Hematopoietic multipotent progenitor cell treated with erythropoietin and hydrocortisone succinate and interleukin-3 and kit ligand, for 4 days (in vitro differentiated cells): ENCODE measurements around the gene CENPU.
"Not testable (repeated sequence)": the region's sequence is repeated elsewhere in the genome, so short reads cannot be mapped to it uniquely, and the experiment has no call there.

Experiments used
- DNase-seq: peaks from one replicate; pipeline ENCODE4 v3.0.0-alpha.2; 2015

Gene CENPU

DNA sequence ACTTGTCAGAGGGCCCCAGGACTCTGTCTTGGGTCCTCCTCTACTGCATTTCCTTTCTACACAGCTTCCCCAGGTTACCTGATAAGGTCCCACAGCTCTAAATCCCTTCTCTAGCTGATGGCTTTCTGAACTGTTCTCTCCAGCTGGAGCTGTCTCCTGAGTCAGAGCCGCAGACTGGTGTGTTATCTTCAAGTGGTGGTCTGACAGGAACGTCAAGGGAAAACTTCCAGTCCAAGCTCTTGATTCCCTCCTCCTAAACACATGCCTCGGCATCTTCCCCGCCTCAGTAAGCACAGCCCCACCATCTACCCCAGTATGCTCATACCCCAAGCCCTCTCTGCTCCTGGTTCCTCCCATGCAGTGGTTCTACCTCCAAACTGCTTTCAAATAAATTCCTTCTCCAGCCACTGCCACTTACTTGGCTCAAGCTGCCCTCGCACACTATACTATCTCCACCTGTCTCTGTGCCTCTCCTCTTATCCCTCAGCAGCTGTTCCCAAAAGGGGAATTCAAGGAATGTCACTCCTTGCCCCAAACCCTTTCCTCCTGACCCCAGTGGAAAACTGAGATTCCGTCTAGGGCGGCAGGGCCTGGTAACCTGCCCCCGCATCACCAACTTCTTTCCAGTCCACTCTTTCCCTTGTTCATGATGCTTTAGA lies 17.2 kb upstream of the CENPU start:
- no peak for DNase-seq

DNA sequence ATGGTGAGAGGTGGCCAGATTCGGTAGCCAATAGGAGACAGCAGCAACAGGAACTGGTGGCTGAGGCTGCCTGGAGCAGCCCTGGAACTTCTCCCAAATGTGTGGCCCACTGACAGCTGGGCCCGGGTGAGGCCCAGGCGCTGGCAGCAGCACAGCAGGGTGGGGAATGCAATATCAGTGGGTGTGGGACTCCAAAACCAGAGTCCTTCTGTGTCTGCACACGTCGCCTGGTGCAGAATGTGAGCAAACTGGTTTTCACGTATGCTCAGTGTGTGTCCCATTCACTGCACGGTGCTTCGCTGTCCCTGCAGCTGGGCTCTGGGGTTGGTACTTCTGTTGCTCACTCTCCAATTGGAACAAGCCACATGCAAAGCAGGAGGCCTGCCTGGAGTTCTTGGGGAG lies 14.4 kb upstream of the CENPU start:
- peak; percentile 56 for DNase-seq

DNA sequence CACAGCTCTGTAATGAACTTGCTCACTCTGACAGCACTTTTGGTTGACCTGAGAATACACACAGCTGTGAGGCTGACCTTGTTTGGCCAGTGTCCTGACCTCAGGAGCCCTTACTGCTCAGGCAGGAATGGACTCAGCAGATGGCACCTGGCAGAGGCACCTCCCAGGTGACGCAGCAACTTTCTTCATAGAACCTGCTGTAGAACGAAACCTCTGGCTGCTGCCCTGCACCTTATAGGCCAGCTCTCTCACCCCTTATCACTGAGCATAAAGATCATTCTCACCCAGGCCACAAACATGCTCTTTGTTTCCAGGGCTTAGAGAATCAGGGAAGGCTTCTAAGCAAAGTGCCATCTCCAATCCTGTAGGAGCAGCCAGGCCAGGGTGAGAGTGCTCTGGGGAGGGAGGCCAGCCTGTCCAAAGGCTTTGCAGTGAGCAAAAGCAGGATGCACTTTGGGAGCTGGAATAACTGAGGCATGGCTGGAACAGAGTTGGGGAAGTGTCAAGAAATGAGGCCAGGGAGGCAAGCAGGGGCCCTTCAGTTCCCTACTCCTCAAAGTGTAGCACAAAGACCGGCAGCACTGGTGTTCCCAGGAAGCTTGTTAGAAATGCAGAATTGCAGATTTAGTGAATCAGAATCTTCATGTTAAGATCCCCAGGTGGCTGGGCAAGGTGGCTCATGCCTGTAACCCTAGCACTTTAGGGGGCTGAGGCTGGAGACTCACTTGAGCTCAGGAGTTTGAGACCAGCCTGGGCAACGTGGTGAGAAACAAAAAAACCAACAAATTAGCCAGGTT lies 13.3 kb upstream of the CENPU start:
- peak; percentile 61 for DNase-seq

DNA sequence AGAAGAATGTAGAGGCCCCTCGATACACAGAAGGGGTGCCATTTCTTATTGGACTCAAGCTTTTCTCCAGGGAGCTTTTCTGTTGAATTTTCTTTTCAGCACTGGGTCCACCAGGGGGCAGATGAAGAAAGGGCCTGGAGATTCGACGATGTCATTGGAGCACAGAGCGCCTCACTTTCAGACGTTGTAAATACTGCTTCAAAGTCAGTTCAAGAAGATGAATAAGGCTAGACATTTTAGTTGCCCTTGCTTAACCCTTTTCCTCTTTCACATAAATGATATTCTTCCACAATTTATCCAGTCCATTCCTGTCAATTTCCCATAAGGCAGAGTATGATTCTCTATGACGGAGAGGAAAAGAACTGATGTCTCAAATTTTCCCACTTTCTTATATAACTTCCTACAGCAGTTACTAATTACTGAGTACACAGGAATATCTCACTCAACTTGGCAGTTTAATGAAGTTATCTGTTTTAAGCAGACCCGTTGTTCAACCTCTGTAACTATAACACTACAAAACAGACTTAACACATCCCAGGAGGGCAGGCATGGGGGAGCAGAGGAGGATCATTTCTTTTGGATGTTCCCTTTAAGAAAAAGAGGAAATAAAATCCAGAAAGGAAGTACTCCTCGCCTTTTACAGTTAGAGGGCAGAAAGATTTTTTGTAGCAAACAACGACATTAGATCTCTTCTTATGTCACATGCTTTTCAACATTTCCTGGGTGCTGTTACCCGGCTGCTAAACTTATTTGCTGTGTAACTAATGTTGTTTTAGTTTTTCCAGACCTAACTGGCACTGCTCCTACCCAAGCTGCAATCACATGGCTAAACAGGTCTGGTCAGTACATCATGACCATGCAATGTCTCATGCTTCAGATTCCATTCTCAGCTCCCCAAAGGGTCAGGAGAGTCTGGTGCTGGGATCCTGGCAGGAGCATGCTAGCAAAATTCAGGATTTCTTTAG lies 12.2 kb upstream of the CENPU start:
- DNase-seq: peak; percentile 96

DNA sequence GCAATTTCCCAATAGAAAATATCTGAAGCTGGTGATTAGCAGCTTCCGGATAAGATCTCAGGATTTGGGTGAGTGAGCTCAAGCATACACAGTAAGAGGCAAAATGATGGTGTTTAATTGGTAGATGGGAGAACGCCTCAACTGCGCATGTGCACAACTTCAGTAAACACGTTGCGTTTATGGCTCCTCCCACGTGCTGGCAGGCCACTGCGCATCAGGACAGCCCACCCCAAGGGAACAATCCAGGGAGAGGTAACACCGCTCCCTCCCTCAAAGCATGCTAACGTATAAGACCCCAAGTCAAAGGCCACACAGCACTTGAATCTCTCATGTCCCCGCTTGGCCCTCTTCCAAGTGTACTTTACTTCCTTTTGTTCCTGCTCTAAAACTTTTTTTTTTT lies 10.3 kb upstream of the CENPU start:
- DNase-seq: no peak

DNA sequence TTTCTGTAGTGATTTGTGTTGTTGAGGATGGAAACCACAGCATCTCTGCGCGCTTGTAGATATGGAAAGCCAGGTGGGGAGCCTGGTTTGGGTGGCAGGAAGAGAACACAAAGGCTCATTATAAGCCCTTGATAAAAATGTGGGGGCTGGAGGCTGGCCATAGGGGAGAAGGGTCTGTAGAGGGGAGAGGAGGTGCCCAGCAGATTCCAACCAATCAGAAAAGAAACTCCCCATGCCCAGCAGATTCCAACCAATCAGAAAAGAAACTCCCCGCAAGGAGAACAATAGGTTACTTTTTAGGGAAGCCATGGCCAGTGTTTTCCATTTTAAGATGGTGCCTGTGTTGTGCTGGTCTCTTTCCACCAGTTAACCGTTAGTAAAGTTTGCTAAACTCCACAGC lies 9.8 kb upstream of the CENPU start:
- no peak for DNase-seq

DNA sequence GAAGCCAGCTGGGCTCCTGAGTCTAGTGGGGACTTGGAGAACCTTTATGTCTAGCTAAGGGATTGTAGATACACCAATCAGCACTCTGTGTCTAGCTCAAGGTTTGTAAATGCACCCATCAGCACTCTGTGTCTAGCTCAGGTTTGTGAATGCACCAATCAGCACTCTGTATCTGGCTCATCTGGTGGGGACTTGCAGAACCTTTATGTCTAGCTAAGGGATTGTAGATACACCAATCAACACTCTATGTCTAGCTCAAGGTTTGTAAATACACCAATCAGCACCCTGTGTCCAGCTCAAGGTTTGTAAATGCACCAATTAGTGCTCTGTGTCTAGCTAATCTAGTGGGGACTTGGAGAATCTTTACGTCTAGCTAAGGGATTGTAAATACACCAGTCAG lies 7.8 kb upstream of the CENPU start:
- not testable (repeated sequence) for DNase-seq

DNA sequence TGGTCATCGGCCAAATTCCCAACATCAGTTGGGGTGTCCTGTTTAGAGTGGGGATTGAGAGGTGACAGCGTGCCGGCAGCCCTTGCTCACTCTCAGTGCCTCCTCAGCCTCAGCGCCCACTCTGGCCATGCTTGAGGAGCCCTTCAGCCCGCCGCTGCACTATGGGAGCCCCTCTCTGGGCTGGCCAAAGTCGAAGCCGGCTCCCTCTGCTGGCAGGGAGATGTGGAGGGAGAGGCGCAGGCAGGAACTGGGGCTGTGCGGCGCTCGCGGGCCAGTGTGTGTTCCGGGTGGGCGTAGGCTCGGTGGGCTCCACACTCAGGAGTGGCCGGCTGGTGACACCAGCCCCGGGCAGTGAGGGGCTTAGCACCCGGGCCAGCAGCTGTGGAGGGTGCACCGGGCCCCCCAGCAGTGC lies 7.1 kb upstream of the CENPU start:
- no peak for DNase-seq

DNA sequence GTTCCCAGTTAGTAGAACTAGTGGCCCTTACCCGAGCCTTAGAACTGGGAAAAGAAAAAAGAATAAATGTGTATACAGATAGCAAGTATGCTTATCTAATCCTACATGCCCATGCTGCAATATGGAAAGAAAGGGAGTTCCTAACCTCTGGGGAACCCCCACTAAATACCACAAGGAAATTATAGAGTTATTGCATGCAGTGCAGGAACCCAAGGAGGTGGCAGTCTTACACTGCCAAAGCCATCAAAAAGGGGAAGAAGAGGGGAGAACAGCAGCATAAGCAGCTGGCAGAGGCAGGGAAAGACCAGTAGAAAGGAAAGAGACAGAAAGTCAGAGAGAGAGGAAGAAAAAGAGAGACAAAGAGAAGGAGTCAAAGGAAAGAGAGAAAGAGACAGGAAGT lies 5.7 kb upstream of the CENPU start:
- DNase-seq: peak; percentile 87

DNA sequence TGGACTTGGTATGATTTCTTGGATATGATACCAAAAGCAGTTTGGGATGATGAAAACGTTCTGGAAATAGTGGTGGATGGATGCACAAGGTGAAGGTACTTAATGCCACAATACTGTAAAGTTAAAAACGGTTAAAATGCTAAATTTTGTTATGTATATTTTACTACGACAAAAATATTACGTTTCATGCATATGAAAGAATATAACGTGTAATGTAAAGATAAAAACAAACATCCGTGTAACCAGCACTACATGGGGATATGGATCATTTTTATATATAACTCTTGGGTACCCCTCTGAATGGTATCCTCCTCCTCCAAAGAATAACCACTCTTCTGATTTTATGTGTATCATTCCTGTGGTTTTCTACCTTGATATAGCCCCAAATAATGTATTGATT lies 862 bp upstream of the CENPU start:
- peak; percentile 17 for DNase-seq

DNA sequence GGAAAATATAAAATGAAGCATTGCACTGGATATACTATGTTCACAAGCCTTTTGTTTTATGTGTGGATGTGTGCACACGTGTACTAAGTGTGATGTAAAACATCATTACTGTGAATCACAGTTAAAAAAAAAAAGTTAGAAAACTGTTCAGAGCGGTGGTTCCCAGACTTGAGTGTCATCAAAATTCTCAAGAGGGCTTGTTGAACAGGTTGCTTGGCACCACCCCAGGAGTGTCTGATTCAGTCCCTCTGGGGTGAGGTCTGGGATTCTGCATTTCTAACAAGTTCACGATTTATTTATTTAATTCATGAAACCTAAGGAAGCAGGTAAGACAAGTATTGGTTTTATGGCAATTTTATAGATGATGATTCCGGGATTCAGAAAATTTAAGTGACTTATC lies 1.8 kb downstream of the CENPU start:
- peak; percentile 21 for DNase-seq

DNA sequence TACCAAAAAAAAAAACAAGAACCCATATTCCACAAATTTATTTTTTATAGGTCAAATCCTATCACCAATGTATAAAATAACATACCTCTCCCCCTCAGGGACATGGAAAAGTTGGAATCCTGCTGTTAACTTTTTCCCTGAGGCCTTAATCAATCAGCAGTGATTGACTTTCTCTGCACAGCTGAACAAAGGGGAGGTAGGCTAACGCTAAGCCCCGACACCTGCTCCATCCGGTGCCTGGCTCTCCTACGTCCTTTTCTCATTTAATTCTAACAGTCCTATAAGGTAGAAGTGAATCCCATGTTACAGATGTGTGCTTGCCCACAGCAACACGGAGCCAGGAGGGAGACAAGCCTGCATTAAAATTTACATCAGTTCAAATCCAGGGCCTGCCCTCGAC lies 2.8 kb downstream of the CENPU start:
- no peak for DNase-seq

DNA sequence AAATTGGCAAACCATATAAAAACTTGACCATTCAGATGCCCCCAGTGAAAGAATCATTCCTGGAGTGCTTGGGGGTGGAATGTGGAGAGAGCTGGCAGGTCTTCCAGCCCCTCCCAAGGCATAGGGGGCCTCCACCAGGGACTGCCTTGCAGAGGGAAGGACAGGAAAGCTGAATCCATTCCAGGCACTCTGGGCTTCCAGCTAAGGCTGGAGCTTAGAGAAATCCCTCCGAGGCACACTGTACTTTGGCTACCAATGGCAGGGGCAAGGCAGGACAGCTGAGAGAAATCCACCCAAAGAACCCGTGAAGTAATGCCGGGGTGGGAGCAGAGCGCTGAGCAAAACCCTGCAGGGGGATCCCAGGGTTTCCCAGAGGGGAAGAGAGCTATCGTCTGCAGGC lies 4.0 kb downstream of the CENPU start:
- no peak for DNase-seq

DNA sequence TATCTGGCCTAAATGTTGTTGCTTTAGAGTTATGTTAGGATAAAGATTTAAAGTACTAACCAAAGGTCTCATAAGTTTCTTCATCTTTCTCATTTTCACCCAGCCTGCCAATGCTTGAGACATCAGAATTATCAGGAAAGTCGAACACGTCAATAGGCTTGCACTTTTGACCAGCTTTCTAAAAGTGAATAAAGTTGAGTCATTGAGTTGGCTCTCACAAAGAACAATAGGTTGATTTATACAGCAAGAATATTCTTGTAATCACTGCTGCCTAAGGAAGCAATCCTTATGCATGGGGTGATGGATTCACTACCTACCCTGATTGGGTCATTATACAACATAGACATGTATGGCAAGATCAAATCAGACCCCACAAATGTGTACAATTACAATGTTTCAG lies 5.0 kb downstream of the CENPU start:
- no peak for DNase-seq

DNA sequence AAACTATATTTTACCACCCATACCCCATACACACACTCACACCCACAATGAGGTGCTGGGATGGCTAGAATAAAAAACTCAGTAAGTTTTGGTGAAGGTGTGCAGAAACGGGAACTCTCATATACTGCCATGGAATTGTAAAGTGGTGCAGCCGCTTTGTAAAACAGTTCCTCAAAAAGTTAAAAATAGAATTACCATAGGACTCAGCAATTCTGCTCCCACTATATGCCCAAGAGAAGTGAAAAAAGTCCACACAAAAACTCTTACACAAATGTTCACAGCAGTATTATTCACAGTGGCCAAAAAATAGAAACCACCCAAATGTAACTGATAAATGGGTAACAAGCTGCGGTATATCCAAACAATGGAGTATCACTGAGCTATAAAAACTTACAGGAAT lies 6.5 kb downstream of the CENPU start:
- DNase-seq: no peak

DNA sequence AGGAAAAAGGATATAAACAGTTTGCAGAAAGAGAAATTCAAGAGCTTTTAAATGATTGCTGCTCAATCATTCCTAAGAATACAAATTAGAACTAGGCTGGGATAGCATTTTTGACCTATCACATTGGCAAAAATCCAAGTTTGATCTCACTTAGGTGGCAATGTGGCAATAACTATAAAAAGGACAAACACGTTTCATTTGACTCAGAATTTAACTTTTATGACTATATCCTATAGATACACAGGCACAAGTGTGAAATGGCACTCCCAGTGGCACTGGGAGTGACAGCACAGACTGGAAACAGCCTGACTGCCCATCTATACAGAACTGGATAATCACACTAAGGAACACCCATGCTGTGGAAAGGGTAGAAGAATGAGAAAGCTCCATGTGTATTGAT lies 11.1 kb downstream of the CENPU start:
- peak; percentile 60 for DNase-seq

DNA sequence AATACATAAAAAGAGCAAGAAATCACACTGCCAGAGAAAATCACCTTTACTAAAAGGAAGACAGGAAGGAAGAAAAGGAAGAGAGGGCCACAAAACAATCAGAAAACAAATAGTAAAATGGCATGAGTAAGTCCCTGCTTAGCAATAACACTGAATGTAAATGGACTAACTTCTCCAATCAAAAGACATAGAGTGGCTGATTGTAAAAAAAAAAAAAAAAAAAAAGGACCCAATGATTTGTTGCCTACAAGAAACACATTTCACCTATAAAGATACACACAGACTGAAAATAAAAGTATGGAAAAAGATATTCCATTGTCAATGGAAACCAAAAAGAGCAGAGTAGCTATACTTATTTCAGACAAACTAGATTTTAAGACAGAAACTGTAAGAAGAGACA lies 12.6 kb downstream of the CENPU start:
- no peak for DNase-seq

DNA sequence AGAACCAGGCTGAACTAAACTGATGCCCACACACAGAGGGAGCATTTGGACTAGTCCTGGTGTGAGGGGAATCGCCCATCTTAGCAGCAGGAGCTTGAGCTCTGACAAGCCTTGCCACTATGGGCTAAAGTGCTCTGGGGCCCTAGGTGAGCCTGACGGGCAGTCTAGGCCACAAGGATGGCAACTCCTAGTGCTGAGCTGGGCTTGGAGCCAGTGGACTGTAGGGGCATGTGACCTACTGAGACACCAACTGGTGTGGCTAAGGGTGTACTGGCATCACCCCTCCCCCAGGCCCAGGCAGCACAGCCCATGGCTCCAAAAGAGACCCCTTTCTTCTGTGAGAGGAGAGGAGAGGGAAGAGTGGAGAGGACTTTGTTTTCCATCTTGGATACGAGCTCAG lies 14.5 kb downstream of the CENPU start:
- DNase-seq: no peak

DNA sequence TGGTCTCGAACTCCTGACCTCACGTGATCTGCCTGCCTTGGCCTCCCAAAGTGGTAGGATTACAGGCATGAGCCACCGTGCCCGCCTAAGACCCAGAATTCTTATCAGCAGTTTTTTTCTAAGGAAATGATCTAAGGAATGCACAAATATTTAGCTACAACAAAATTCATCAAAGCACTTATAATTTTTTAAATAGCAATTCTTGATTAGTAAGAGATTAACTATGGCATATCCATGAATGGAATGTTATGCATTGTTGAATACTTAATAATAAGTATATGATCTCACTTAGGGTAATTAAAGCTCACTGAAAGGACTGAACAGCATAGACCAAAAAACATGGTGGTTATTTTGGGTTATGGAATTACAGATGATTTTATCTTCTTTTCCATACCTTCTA lies 18.4 kb downstream of the CENPU start:
- DNase-seq: no peak

DNA sequence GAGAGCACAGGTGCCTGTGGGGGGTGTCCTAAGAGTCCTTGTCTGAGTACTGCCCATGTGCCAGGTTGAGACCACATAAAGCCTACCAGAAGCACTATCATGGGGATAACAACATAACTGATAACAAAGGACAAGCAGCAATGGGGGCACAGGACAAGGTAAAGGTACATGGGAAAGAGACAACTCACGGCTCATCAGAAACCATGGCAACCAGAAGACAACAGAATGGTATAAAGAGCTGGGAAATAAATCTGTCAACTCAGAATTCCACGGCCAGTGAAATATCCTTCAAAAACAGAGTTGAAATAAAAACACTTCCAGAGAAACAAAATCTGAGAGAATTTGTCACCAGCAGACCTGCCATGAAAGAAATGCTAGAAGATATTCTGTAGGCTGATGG lies 20.0 kb downstream of the CENPU start:
- DNase-seq: no peak

DNA sequence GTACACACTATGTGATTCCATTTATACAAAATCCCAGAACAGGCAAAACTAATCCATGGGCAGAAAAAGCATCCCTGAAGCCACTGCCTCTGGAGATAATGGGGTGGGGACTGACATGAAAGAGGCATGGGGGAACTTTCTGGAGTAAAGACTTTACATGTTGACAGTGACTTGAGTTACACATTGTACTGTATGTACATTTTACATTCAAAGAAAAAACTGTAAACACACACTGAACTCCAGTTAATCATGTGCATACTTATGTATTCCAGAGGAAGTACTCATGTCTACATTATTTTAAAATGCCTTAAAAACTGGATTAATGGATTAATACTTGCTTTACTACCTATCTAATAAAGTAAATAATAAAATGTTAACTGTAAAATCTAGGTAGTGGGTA lies 21.6 kb downstream of the CENPU start:
- DNase-seq: no peak

DNA sequence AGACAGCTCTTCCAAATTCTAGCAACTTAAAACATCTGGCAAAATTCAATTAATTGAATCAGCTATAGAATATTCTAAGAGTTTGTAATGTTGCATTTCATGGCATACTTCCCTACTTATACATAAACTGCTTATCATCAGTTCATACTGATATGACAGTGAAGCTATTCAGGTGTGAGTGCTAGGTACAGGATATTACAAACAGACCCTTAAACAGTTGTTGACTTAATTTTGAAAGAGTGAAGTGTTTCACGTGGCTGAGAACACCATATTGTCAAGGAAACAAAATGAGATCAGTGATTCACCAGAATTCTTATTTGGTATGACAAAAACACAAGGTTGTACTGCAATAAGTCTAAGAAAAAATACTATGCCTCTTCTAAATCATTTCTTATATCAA lies 27.4 kb downstream of the CENPU start:
- no peak for DNase-seq

DNA sequence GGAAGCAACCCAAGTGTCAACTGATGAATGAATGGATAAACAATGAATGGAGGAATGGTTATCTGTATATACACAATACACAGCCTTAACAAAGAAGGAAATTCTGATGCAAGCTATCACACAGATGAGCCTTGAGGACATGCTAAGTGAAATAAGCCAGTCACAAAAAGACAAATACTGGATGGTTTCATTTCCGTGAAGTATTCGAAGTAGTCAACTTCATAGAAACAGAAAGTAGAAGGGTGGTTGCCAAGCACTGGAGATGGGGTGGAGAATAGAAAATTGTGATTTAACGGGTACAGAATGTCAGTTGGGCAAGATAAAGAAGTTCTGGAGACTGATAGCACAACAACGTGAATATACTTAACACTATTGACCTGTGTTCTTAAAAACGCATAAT lies 28.2 kb downstream of the CENPU start:
- DNase-seq: no peak

DNA sequence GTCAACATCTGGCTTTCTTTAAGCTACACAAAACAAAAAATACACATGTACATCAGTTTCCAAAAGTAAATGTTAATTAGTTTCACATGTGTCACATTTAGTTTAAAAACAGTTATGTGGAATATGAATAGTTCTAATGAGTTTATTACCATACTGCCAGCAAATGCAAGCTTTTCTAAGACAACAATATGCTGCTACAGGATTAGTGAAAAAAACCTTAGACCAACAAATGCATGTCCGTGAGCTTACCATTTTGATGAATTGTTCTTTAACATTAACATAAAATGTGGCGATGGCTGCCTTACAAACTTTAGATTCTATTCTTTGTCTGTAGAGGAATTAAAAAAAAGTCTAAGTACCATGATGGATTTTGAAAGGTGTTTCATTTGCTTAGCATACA lies 31.8 kb downstream of the CENPU start:
- no peak for DNase-seq
